GM21390 (cell line): ENCODE results near the gene ARID1A.
"Not testable (repeated sequence)": the region's sequence is repeated elsewhere in the genome, so short reads cannot be mapped to it uniquely, and the experiment has no call there.

Experiments
- ATAC-seq: cut with Tn5 transposase; IDR thresholded peaks from one replicate; pipeline ENCODE4 v1.9.1; 2021; ENCODE audit not compliant: unreplicated experiment

Gene ARID1A

GRCh38 chr1:26787381-26787705, 91.5 kb downstream of the ARID1A start:
- ATAC-seq: peak; percentile 37

GRCh38 chr1:26787706-26788514, 92.1 kb downstream of the ARID1A start, which contains the start of gene PIGV:
PIGV (plus strand) TSS chr1:26787950; CDS start chr1:26790816, 2,866 bp downstream.
- ATAC-seq: peak; percentile 60

- ATAC-seq: no peak
These were observed 92.6 kb downstream of the ARID1A start for GRCh38 chr1:26788515-26788785.

- no peak for ATAC-seq
These were observed 93.2 kb downstream of the ARID1A start for GRCh38 chr1:26788836-26789611.

- no peak for ATAC-seq
These were observed 93.7 kb downstream of the ARID1A start for GRCh38 chr1:26789612-26789865.

- ATAC-seq: no peak
These were observed 94.1 kb downstream of the ARID1A start for GRCh38 chr1:26789931-26790330.

- no peak for ATAC-seq
These were observed 94.7 kb downstream of the ARID1A start for GRCh38 chr1:26790551-26790953.

- no peak for ATAC-seq
These were observed 95.3 kb downstream of the ARID1A start for GRCh38 chr1:26791148-26791547.

- ATAC-seq: no peak
These were observed 95.8 kb downstream of the ARID1A start for GRCh38 chr1:26791626-26792025.

- no peak for ATAC-seq
These were observed 97.1 kb downstream of the ARID1A start for GRCh38 chr1:26792924-26793323.

GRCh38 chr1:26794391-26794790, 98.6 kb downstream of the ARID1A start:
- no peak for ATAC-seq

GRCh38 chr1:26797627-26798026, 101.8 kb downstream of the ARID1A start:
- ATAC-seq: no peak

GRCh38 chr1:26799479-26800142, 103.8 kb downstream of the ARID1A start:
- ATAC-seq: no peak

GRCh38 chr1:26803932-26804331, 108.1 kb downstream of the ARID1A start:
- not testable (repeated sequence) for ATAC-seq

GRCh38 chr1:26810105-26810504, 114.3 kb downstream of the ARID1A start:
- ATAC-seq: not testable (repeated sequence)

GRCh38 chr1:26811057-26811456, 115.2 kb downstream of the ARID1A start:
- ATAC-seq: no peak

GRCh38 chr1:26811708-26812107, 115.9 kb downstream of the ARID1A start:
- no peak for ATAC-seq

GRCh38 chr1:26814377-26814776, 118.6 kb downstream of the ARID1A start:
- no peak for ATAC-seq

GRCh38 chr1:26814893-26815292, 119.1 kb downstream of the ARID1A start:
- no peak for ATAC-seq

GRCh38 chr1:26820784-26821269, 125.0 kb downstream of the ARID1A start:
- peak; percentile 82 for ATAC-seq

- ATAC-seq: no peak
These were observed 127.1 kb downstream of the ARID1A start for GRCh38 chr1:26822737-26823395.

GRCh38 chr1:26824731-26825130, 128.9 kb downstream of the ARID1A start:
- ATAC-seq: no peak
